HCT116 (cell line): ENCODE results near the gene EPHA2. TPM values are rescaled to one million over a fixed set of nuclear protein-coding genes. Genes with fewer than 3 reads are reported as not detected.

Source experiments
- ATAC-seq: fragments of 200-7000 bp; cut with Tn5 transposase; 2 replicates; pipeline ENCODE4 v1.9.1; 2020; ENCODE audit warnings: mild to moderate bottlenecking, moderate library complexity
- BruUV-seq: library from RNA; stranded (reverse); fragments of 400-500 nt; replicated peaks from 2 replicates; lab custom pipeline; 2021; lab: Mats Ljungman, UMichigan
- CTCF ChIA-PET: fragments of 300-600 bp; sonication (Branson Sonifier 250); formaldehyde crosslinking; loops from one replicate; lab custom pipeline; 2021; ENCODE audit warnings: antibody characterized with exemption; lab: Charles Lee
- POLR2A ChIA-PET: fragments of 300-600, 350-600 bp; sonication (Branson Sonifier 250); formaldehyde crosslinking; loops from one replicate; lab custom pipeline; 2021; ENCODE audit warnings: antibody characterized with exemption; lab: Charles Lee
- RAD21 ChIA-PET, 2 experiments: fragments of 300-600 bp; sonication (Branson Sonifier 250); formaldehyde crosslinking; loops; one replicate each; lab custom pipeline; 2023; ENCODE audit warnings: low total read pairs in 2 of 2; ENCODE audit not compliant: uncharacterized antibody in 2 of 2, unreplicated experiment in 2 of 2, low non-redundant PET in 1 of 2; lab: Charles Lee
- DNase-seq: peaks from one replicate; pipeline ENCODE4 v3.0.0-alpha.2; 2010; ENCODE audit warnings: low read depth, low spot score
- H2AFZ ChIP-seq: fragments of 200-600 bp; shearing (Covaris generic), sonication (generic); 2 replicates; pipeline ENCODE4 v1.6.1; 2017; ENCODE audit warnings: low read depth, mixed run types, mixed read lengths, antibody characterized with exemption, low read length; ENCODE audit not compliant: poor library complexity, severe bottlenecking
- H3K27ac ChIP-seq: 2 replicates; pipeline ENCODE4 v1.5.1; 2012; ENCODE audit warnings: low read depth, low read length
- H3K27me3 ChIP-seq: fragments of 200-600 bp; sonication (generic); 2 replicates; pipeline ENCODE4 v1.6.1; 2016; ENCODE audit warnings: mixed run types, low read length, mixed read lengths; ENCODE audit not compliant: insufficient read depth
- H3K36me3 ChIP-seq, 2 experiments: fragments of 200-500 bp in 1 of 2; fragments of 200-600 bp in 1 of 2; sonication (Bioruptor generic) in 1 of 2; sonication (generic) in 1 of 2; 2 replicates each; pipeline versions ENCODE4 v1.5.1 to v1.6.1; 2014 to 2016; ENCODE audit warnings: low read length in 2 of 2, inconsistent platforms in 1 of 2, mixed read lengths in 1 of 2, mixed run types in 1 of 2; ENCODE audit not compliant: insufficient read depth in 2 of 2, control insufficient read depth in 1 of 2
- H3K4me1 ChIP-seq, 2 experiments: fragments of 200-600 bp in 1 of 2; sonication (generic) in 1 of 2; 2 replicates each; pipeline versions ENCODE4 v1.5.1 to v1.6.1; 2012 to 2017; ENCODE audit warnings: low read length in 2 of 2, inconsistent platforms in 1 of 2, mild to moderate bottlenecking in 1 of 2, mixed read lengths in 1 of 2, mixed run types in 1 of 2, moderate library complexity in 1 of 2; ENCODE audit not compliant: insufficient read depth in 2 of 2, control insufficient read depth in 1 of 2
- H3K4me2 ChIP-seq: fragments of 200-600 bp; sonication (generic); 2 replicates; pipeline ENCODE4 v1.6.1; 2017; ENCODE audit warnings: mixed run types, low read length, mixed read lengths
- H3K4me3 ChIP-seq, 2 experiments: fragments of 200-600 bp in 1 of 2; sonication (generic) in 1 of 2; replicated peaks in 1 of 2; 2 replicates each; pipeline ENCODE4 v1.5.1; 2011 to 2016; ENCODE audit warnings: low read length in 2 of 2, control low read depth in 1 of 2, low read depth in 1 of 2, mild to moderate bottlenecking in 1 of 2, mixed read lengths in 1 of 2, mixed run types in 1 of 2
- H3K79me2 ChIP-seq: fragments of 200-600 bp; sonication (generic); 2 replicates; pipeline ENCODE4 v1.6.1; 2017; ENCODE audit warnings: mild to moderate bottlenecking, mixed run types, low read length, moderate library complexity, mixed read lengths; ENCODE audit not compliant: insufficient read depth
- H3K9ac ChIP-seq: fragments of 200-600 bp; sonication (generic); 2 replicates; pipeline ENCODE4 v1.6.1; 2016; ENCODE audit warnings: low read length, mixed read lengths
- H3K9me2 ChIP-seq: fragments of 200-600 bp; sonication (generic), shearing (Covaris generic); 2 replicates; pipeline ENCODE4 v1.6.1; 2017; ENCODE audit warnings: mixed run types, mild to moderate bottlenecking, moderate library complexity; ENCODE audit not compliant: insufficient read depth
- H3K9me3 ChIP-seq, 2 experiments: fragments of 200-500 bp in 1 of 2; fragments of 200-600 bp in 1 of 2; sonication (Bioruptor generic) in 1 of 2; sonication (generic) in 1 of 2; 2 replicates each; pipeline ENCODE4 v1.6.1; 2014 to 2017; ENCODE audit warnings: low read length in 2 of 2, mixed read lengths in 2 of 2, inconsistent platforms in 1 of 2, low read depth in 1 of 2, mild to moderate bottlenecking in 1 of 2, mixed run types in 1 of 2, moderate library complexity in 1 of 2; ENCODE audit not compliant: control insufficient read depth in 1 of 2, insufficient read depth in 1 of 2
- H4K20me1 ChIP-seq: fragments of 200-600 bp; sonication (generic), shearing (Covaris generic); 2 replicates; pipeline ENCODE4 v1.6.1; 2017; ENCODE audit warnings: mixed run types, mild to moderate bottlenecking, moderate library complexity; ENCODE audit not compliant: insufficient read depth
- CBX3 ChIP-seq: IDR thresholded peaks from 2 replicates; pipeline ENCODE4 v1.6.1; 2012; ENCODE audit warnings: low read depth
- CEBPB ChIP-seq: IDR thresholded peaks from 2 replicates; pipeline ENCODE4 v1.6.1; 2012; ENCODE audit warnings: low read depth
- EGR1 ChIP-seq: IDR thresholded peaks from 2 replicates; pipeline ENCODE4 v1.6.1; 2012; ENCODE audit warnings: low read depth
- ELF1 ChIP-seq: IDR thresholded peaks from 2 replicates; pipeline ENCODE4 v1.6.1; 2012; ENCODE audit warnings: low read depth, borderline replicate concordance
- EZH2 ChIP-seq: fragments of 200-600 bp; sonication (generic); IDR thresholded peaks from 2 replicates; pipeline ENCODE4 v1.6.1; 2017; ENCODE audit warnings: antibody characterized with exemption, mixed run types
- EZH2phosphoT487 ChIP-seq: fragments of 200-600 bp; IDR thresholded peaks from 2 replicates; pipeline ENCODE4 v1.6.1; 2018; ENCODE audit warnings: antibody characterized with exemption, borderline replicate concordance
- SIN3A ChIP-seq: IDR thresholded peaks from 2 replicates; pipeline ENCODE4 v1.6.1; 2012; ENCODE audit warnings: low read depth
- TCF7L2 ChIP-seq: IDR thresholded peaks from 2 replicates; pipeline ENCODE4 v1.7.0; 2011; ENCODE audit warnings: borderline replicate concordance, inconsistent platforms; ENCODE audit not compliant: insufficient read depth, insufficient read length; ENCODE audit errors: extremely low read depth
- intact Hi-C: fragments of 100-400 bp; cut with micrococcal nuclease; formaldehyde crosslinking; loops from 2 replicates; pipeline ENCODE4 v1.10.0; 2022
- total RNA-seq: library from RNA; stranded (reverse); gene quantifications from one replicate; pipeline ENCODE4 v1.2.1, GENCODE V29; 2021; ENCODE audit not compliant: unreplicated experiment
- TF ChIP-seq, protein P1 (sequence below), 3 experiments: fragments of 200-600 bp in 1 of 3; sonication (generic) in 1 of 3; IDR thresholded peaks in 2 of 3; conservative IDR thresholded peaks in 1 of 3; 2 replicates each; pipeline ENCODE4 v1.5.1; 2012 to 2017; ENCODE audit warnings: low read depth in 2 of 3, low read length in 2 of 3, antibody characterized with exemption in 1 of 3, borderline replicate concordance in 1 of 3, control low read depth in 1 of 3, mild to moderate bottlenecking in 1 of 3, mixed read lengths in 1 of 3, mixed run types in 1 of 3, moderate library complexity in 1 of 3; ENCODE audit not compliant: insufficient read depth in 1 of 3

EPHA2 gene
- total RNA-seq, 1 experiment from 2014 or later, result 164 TPM

DNA sequence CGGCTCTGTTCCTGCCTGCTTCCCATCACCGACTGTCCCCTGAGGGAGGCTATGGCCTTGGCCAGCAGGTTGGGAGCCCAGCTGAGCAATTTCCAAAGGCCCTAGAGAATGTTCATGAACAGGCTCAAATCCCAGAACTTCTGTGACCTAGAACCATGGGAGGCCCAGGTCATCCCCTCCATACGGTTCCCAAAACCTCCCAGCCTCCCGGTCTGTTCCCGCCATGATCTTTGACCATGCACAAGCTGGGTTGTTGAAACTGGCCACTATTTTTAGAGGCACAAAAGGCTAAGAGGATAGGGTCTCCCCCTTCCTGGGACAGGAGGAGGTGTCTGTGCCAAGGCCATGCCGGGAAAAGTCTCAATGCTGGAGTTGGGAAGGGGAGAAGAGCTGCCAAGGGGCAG is 27.5 kb downstream of the EPHA2 start:
- ATAC-seq, result no peak
- no peak overlapping the region for H2AFZ ChIP-seq
- no peaks in the 10 kb centered on the region; the same call in 1 of the 2 replicates for H4K20me1 ChIP-seq
- TF ChIP-seq SIN3A (no peak), CBX3 (no peak), EGR1 (no peak), TCF7L2 (no peak), CEBPB (no peak), EZH2phosphoT487 (no peak), EZH2 (no peak), ELF1 (no peak)
- TF ChIP-seq, protein P1, sequence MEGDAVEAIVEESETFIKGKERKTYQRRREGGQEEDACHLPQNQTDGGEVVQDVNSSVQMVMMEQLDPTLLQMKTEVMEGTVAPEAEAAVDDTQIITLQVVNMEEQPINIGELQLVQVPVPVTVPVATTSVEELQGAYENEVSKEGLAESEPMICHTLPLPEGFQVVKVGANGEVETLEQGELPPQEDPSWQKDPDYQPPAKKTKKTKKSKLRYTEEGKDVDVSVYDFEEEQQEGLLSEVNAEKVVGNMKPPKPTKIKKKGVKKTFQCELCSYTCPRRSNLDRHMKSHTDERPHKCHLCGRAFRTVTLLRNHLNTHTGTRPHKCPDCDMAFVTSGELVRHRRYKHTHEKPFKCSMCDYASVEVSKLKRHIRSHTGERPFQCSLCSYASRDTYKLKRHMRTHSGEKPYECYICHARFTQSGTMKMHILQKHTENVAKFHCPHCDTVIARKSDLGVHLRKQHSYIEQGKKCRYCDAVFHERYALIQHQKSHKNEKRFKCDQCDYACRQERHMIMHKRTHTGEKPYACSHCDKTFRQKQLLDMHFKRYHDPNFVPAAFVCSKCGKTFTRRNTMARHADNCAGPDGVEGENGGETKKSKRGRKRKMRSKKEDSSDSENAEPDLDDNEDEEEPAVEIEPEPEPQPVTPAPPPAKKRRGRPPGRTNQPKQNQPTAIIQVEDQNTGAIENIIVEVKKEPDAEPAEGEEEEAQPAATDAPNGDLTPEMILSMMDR (IDR thresholded peaks at IDR 0.05 in 2 of 3, conservative IDR thresholded peaks at IDR 0.05 in 1 of 3; ENCODE audit: borderline replicate concordance in 1 of 3, insufficient read depth in 1 of 3, low read depth in 2 of 3, low read length in 2 of 3), result no peak
- peaks cover 0 to 4% of the 10 kb centered on the region in 2 experiments; a peak in 2 of 4 replicates for H3K4me1 ChIP-seq
- no peak overlapping the region for H3K4me2 ChIP-seq
- DNase-seq, result no peak
- no peak overlapping the region for H3K9ac ChIP-seq
- no peak overlapping the region for H3K4me3 ChIP-seq
- H3K9me3 ChIP-seq, result no peaks in the 10 kb centered on the region
- RAD21 ChIA-PET, result no interaction called here
- POLR2A ChIA-PET, result no interaction called here
- intact Hi-C loops, result no loop called here
- H3K27ac ChIP-seq, result 0 out of 2 replicates have a peak overlapping the region, but pooled peaks have one; percentile 10
- BruUV-seq, result TSS peak; percentile 4
- no peaks in the 10 kb centered on the region for H3K9me2 ChIP-seq
- H3K27me3 ChIP-seq, result no peaks in the 10 kb centered on the region
- H3K36me3 ChIP-seq, result peaks cover 84 to 89% of the 10 kb centered on the region in 2 experiments
- H3K79me2 ChIP-seq, result peaks cover 62% of the 10 kb centered on the region
- CTCF ChIA-PET, result no interaction called here
